ENCODE results near the gene FAM210A.
"Not testable (repeated sequence)": the region's sequence is repeated elsewhere in the genome, so short reads cannot be mapped to it uniquely, and the experiment has no call there.

FAM210A gene

GRCh38 chr18:13703899-13704298, 22.5 kb downstream of the FAM210A start:
- DNase-seq (ENCODE audit: low read depth in 1 of 2, low spot score in 1 of 2) = no peak

- DNase-seq (ENCODE audit: low read depth in 1 of 2, low spot score in 1 of 2) = no peak
Measured at GRCh38 chr18:13700153-13700552, 26.2 kb downstream of the FAM210A start.

GRCh38 chr18:13696961-13697360, 29.4 kb downstream of the FAM210A start:
- DNase-seq (ENCODE audit: low read depth in 1 of 2, low spot score in 1 of 2) = no peak

GRCh38 chr18:13695337-13695736, 31.0 kb downstream of the FAM210A start:
- not testable (repeated sequence) for DNase-seq (ENCODE audit: low read depth in 1 of 2, low spot score in 1 of 2)

- not testable (repeated sequence) for DNase-seq (ENCODE audit: low read depth in 1 of 2, low spot score in 1 of 2)
Measured at GRCh38 chr18:13690060-13690459, 36.3 kb downstream of the FAM210A start.

GRCh38 chr18:13688191-13689136, 37.9 kb downstream of the FAM210A start:
- DNase-seq (ENCODE audit: low read depth in 1 of 2, low spot score in 1 of 2) = no peak

- no peak for DNase-seq (ENCODE audit: low read depth in 1 of 2, low spot score in 1 of 2)
Measured at GRCh38 chr18:13684546-13684945, 41.8 kb downstream of the FAM210A start.

GRCh38 chr18:13681701-13682100, 44.7 kb downstream of the FAM210A start:
- no peak for DNase-seq (ENCODE audit: low read depth in 1 of 2, low spot score in 1 of 2)

GRCh38 chr18:13680612-13681011, 45.7 kb downstream of the FAM210A start:
- DNase-seq (ENCODE audit: low read depth in 1 of 2, low spot score in 1 of 2) = no peak

GRCh38 chr18:13677350-13677749, 49.0 kb downstream of the FAM210A start:
- DNase-seq (ENCODE audit: low read depth in 1 of 2, low spot score in 1 of 2) = not testable (repeated sequence)

- no peak for DNase-seq (ENCODE audit: low read depth in 1 of 2, low spot score in 1 of 2)
Measured at GRCh38 chr18:13676471-13676870, 49.9 kb downstream of the FAM210A start.

- DNase-seq (ENCODE audit: low read depth in 1 of 2, low spot score in 1 of 2) = no peak
Measured at GRCh38 chr18:13672657-13673056, 53.7 kb downstream of the FAM210A start.

GRCh38 chr18:13661779-13662256, 64.5 kb downstream of the FAM210A start:
- no peak for DNase-seq (ENCODE audit: low read depth in 1 of 2, low spot score in 1 of 2)

GRCh38 chr18:13661051-13661778, 65.1 kb downstream of the FAM210A start:
- no peak for DNase-seq (ENCODE audit: low read depth in 1 of 2, low spot score in 1 of 2)

GRCh38 chr18:13660510-13660909, 65.8 kb downstream of the FAM210A start:
- no peak for DNase-seq (ENCODE audit: low read depth in 1 of 2, low spot score in 1 of 2)

GRCh38 chr18:13658436-13659204, 67.7 kb downstream of the FAM210A start:
- no peak for DNase-seq (ENCODE audit: low read depth in 1 of 2, low spot score in 1 of 2)

GRCh38 chr18:13657974-13658373, 68.4 kb downstream of the FAM210A start:
- no peak for DNase-seq (ENCODE audit: low read depth in 1 of 2, low spot score in 1 of 2)

- no peak for DNase-seq (ENCODE audit: low read depth in 1 of 2, low spot score in 1 of 2)
Measured at GRCh38 chr18:13653746-13654433, 72.5 kb downstream of the FAM210A start.

GRCh38 chr18:13649397-13650390, 76.7 kb downstream of the FAM210A start:
- DNase-seq (ENCODE audit: low read depth in 1 of 2, low spot score in 1 of 2) = no peak

Measured in activated T-helper 1 cell treated with anti-CD3 and anti-CD28 coated beads, Interleukin-2, amount 50 U/mL, for 16 hours (primary cell).